Femur (tissue), 1 donor: ENCODE measurements around the gene SNAP25.
A peak's percentile ranks its signal among the peaks of the same experiment; 100 is the strongest.

Source experiments
- DNase-seq: peaks from one replicate; pipeline ENCODE4 v3.0.0-alpha.2; 2017

Gene SNAP25

GRCh38 chr20:10264166-10264558 is 45.5 kb downstream of the SNAP25 start:
- no peak for DNase-seq

GRCh38 chr20:10268636-10269035 is 50.0 kb downstream of the SNAP25 start:
- no peak for DNase-seq

GRCh38 chr20:10270630-10271029 is 52.0 kb downstream of the SNAP25 start:
- no peak for DNase-seq

GRCh38 chr20:10271494-10272219 is 53.0 kb downstream of the SNAP25 start:
- DNase-seq = peak; percentile 20

- no peak for DNase-seq
Measured at GRCh38 chr20:10276878-10277580, 58.4 kb downstream of the SNAP25 start.

- DNase-seq = no peak
Measured at GRCh38 chr20:10277616-10278015, 59.0 kb downstream of the SNAP25 start.

GRCh38 chr20:10278412-10278811 is 59.8 kb downstream of the SNAP25 start:
- DNase-seq = no peak

GRCh38 chr20:10280018-10280908 is 61.6 kb downstream of the SNAP25 start:
- DNase-seq = no peak

- no peak for DNase-seq
Measured at GRCh38 chr20:10281911-10282310, 63.3 kb downstream of the SNAP25 start.

- DNase-seq = no peak
Measured at GRCh38 chr20:10282979-10283456, 64.4 kb downstream of the SNAP25 start.

GRCh38 chr20:10286356-10286755 is 67.7 kb downstream of the SNAP25 start:
- DNase-seq = no peak

- DNase-seq = no peak
Measured at GRCh38 chr20:10288421-10288820, 69.8 kb downstream of the SNAP25 start.

- DNase-seq = no peak
Measured at GRCh38 chr20:10288954-10289646, 70.5 kb downstream of the SNAP25 start.

GRCh38 chr20:10291568-10292248 is 73.1 kb downstream of the SNAP25 start:
- no peak for DNase-seq

- DNase-seq = no peak
Measured at GRCh38 chr20:10297223-10297622, 78.6 kb downstream of the SNAP25 start.

GRCh38 chr20:10297684-10298240 is 79.1 kb downstream of the SNAP25 start:
- DNase-seq = no peak

GRCh38 chr20:10300582-10301446 is 82.2 kb downstream of the SNAP25 start:
- DNase-seq = no peak

GRCh38 chr20:10303852-10304251 is 85.2 kb downstream of the SNAP25 start:
- DNase-seq = no peak

- no peak for DNase-seq
Measured at GRCh38 chr20:10304471-10305046, 85.9 kb downstream of the SNAP25 start.
